GM18858 (cell line): ENCODE measurements around the gene LYRM2.

ENCODE experiments used
- ATAC-seq: cut with Tn5 transposase; IDR thresholded peaks from one replicate; pipeline ENCODE4 v1.9.1; 2021; ENCODE audit not compliant: unreplicated experiment

LYRM2 gene

GRCh38 chr6:89638320-89639195 is at the start of gene LYRM2:
Gene LYRM2, minus strand, starts transcription at chr6:89638747. Its CDS starts 31 bp downstream, at chr6:89638716.
- peak; percentile 89 for ATAC-seq

- ATAC-seq: no peak
These were observed 49.8 kb upstream of the LYRM2 start for GRCh38 chr6:89688328-89688727.

GRCh38 chr6:89685311-89685710 is 46.8 kb upstream of the LYRM2 start:
- no peak for ATAC-seq

- ATAC-seq: no peak
These were observed 44.4 kb upstream of the LYRM2 start for GRCh38 chr6:89682991-89683390.

- no peak for ATAC-seq
These were observed 43.5 kb upstream of the LYRM2 start for GRCh38 chr6:89681983-89682564.

- ATAC-seq: no peak
These were observed 42.0 kb upstream of the LYRM2 start for GRCh38 chr6:89680551-89680950.

GRCh38 chr6:89680150-89680549 is 41.6 kb upstream of the LYRM2 start:
- no peak for ATAC-seq

- ATAC-seq: no peak
These were observed 40.9 kb upstream of the LYRM2 start for GRCh38 chr6:89679215-89680120.

GRCh38 chr6:89678531-89678930 is 40.0 kb upstream of the LYRM2 start:
- no peak for ATAC-seq

GRCh38 chr6:89675949-89676748 is 37.6 kb upstream of the LYRM2 start:
- no peak for ATAC-seq

- no peak for ATAC-seq
These were observed 32.5 kb upstream of the LYRM2 start for GRCh38 chr6:89670935-89671565.

- no peak for ATAC-seq
These were observed 30.5 kb upstream of the LYRM2 start for GRCh38 chr6:89669002-89669401.

GRCh38 chr6:89667872-89668556 is 29.5 kb upstream of the LYRM2 start:
- ATAC-seq: no peak

- ATAC-seq: no peak
These were observed 24.2 kb upstream of the LYRM2 start for GRCh38 chr6:89662659-89663223.

- no peak for ATAC-seq
These were observed 23.0 kb upstream of the LYRM2 start for GRCh38 chr6:89661559-89661958.

GRCh38 chr6:89660981-89661380 is 22.4 kb upstream of the LYRM2 start:
- no peak for ATAC-seq

- no peak for ATAC-seq
These were observed 19.1 kb upstream of the LYRM2 start for GRCh38 chr6:89657445-89658158.

GRCh38 chr6:89655122-89655521 is 16.6 kb upstream of the LYRM2 start:
- no peak for ATAC-seq

GRCh38 chr6:89650579-89650978 is 12.0 kb upstream of the LYRM2 start:
- no peak for ATAC-seq
